GM12878 (cell line): ENCODE results near the gene CLINT1. TPM values are rescaled to one million over a fixed set of nuclear protein-coding genes. Genes with fewer than 3 reads are reported as not detected.

ENCODE experiments used
- BRCA1 ChIP-seq: IDR thresholded peaks from 2 replicates; pipeline ENCODE4 v1.6.1; 2011; ENCODE audit warnings: low read depth, low read length, improper control_type of control experiment
- DPF2 ChIP-seq: fragments of 450-650 bp; IDR thresholded peaks from 2 replicates; pipeline ENCODE4 v1.6.1; 2017; ENCODE audit warnings: mild to moderate bottlenecking
- FOXM1 ChIP-seq: IDR thresholded peaks from 2 replicates; pipeline ENCODE4 v1.6.1; 2012; ENCODE audit warnings: low read depth, mild to moderate bottlenecking, inconsistent platforms, low read length, moderate library complexity
- IRF4 ChIP-seq: IDR thresholded peaks from 2 replicates; pipeline ENCODE4 v1.6.1; 2011; ENCODE audit warnings: low read depth, low read length
- JUNB ChIP-seq: IDR thresholded peaks from 2 replicates; pipeline ENCODE4 v1.6.1; 2016; ENCODE audit warnings: antibody characterized with exemption, mild to moderate bottlenecking
- KDM1A ChIP-seq: fragments of 200-600 bp; sonication (generic); IDR thresholded peaks from 2 replicates; pipeline ENCODE4 v1.6.1; 2016; ENCODE audit warnings: borderline replicate concordance
- MTA2 ChIP-seq: fragments of 450-650 bp; IDR thresholded peaks from 2 replicates; pipeline ENCODE4 v1.6.1; 2016; ENCODE audit warnings: low read depth, mild to moderate bottlenecking, moderate library complexity
- NR2C2 ChIP-seq: IDR thresholded peaks from 2 replicates; pipeline ENCODE4 v1.6.1; 2011; ENCODE audit warnings: borderline replicate concordance, low read depth; ENCODE audit not compliant: control insufficient read depth, insufficient read length
- POLR2AphosphoS5 ChIP-seq: IDR thresholded peaks from 2 replicates; pipeline ENCODE4 v1.6.1; 2011; ENCODE audit warnings: mild to moderate bottlenecking, low read length, inconsistent platforms
- RAD21 ChIP-seq: IDR thresholded peaks from 2 replicates; pipeline ENCODE4 v1.6.1; 2011; ENCODE audit warnings: mild to moderate bottlenecking, low read depth, low read length, moderate library complexity; ENCODE audit not compliant: insufficient read depth
- RAD51 ChIP-seq: fragments of 450-650 bp; IDR thresholded peaks from 2 replicates; pipeline ENCODE4 v1.6.1; 2016; ENCODE audit warnings: moderate library complexity, mild to moderate bottlenecking, inconsistent platforms
- SMAD1 ChIP-seq: fragments of 450-650 bp; IDR thresholded peaks from 2 replicates; pipeline ENCODE4 v1.6.1; 2018; ENCODE audit warnings: mild to moderate bottlenecking, low read depth; ENCODE audit not compliant: partially characterized antibody
- SMC3 ChIP-seq: IDR thresholded peaks from 2 replicates; pipeline ENCODE4 v1.6.1; 2011; ENCODE audit warnings: low read length, improper control_type of control experiment, borderline replicate concordance
- SREBF2 ChIP-seq: IDR thresholded peaks from 2 replicates; pipeline ENCODE4 v1.6.1; 2012; ENCODE audit warnings: mild to moderate bottlenecking, low read length
- TCF12 ChIP-seq: IDR thresholded peaks from 2 replicates; pipeline ENCODE4 v1.6.1; 2011; ENCODE audit warnings: low read depth, mild to moderate bottlenecking, low read length
- ZNF274 ChIP-seq: IDR thresholded peaks from one replicate; pipeline ENCODE4 v1.8.0; 2011; ENCODE audit not compliant: insufficient read length, insufficient read depth
- polyA plus RNA-seq, 11 experiments: library from polyadenylated mRNA; depleted of rRNA in 4 of 11; unstranded in 6 of 11; stranded (reverse) in 5 of 11; fragments of >200 nt; fragmentation: Nextera tagmentation in 4 of 11; fragmentation: Illumina TruSeq in 1 of 11; extraction: Ambion mirVana in 4 of 11; extraction: Trizol in 1 of 11; gene quantifications; 1 replicate in 1 of 11; 2 replicates in 10 of 11; pipeline versions ENCODE4 v1.2.1 to v1.2.3, GENCODE V29; 2011 to 2016; ENCODE audit warnings: inconsistent platforms in 2 of 11, missing spikeins in 2 of 11, low read depth in 1 of 11
- total RNA-seq, 4 experiments: library from RNA; depleted of rRNA in 3 of 4; stranded (reverse); fragments of >200 nt in 3 of 4; fragmentation: Illumina TruSeq in 1 of 4; extraction: Trizol in 1 of 4; gene quantifications; 2 replicates each; pipeline versions ENCODE4 v1.2.1 to v1.2.3, GENCODE V29; 2013 to 2021
- TF ChIP-seq, protein P1 (sequence below): fragments of 150-350 bp; IDR thresholded peaks from 2 replicates; pipeline ENCODE4 v1.6.1; 2016; ENCODE audit warnings: low read depth, low read length
- TF ChIP-seq, protein P2 (sequence below): IDR thresholded peaks from 2 replicates; pipeline ENCODE4 v1.6.1; 2011; ENCODE audit warnings: low read depth, low read length, improper control_type of control experiment, borderline replicate concordance
- TF ChIP-seq, protein P3 (sequence below): fragments of 450-650 bp; IDR thresholded peaks from 2 replicates; pipeline ENCODE4 v1.6.1; 2016; ENCODE audit warnings: mild to moderate bottlenecking
- TF ChIP-seq, protein P4 (sequence below): IDR thresholded peaks from 2 replicates; pipeline ENCODE4 v1.6.1; 2012; ENCODE audit warnings: improper control_type of control experiment, low read depth, low read length; ENCODE audit not compliant: insufficient replicate concordance

CLINT1 gene
- total and polyA plus RNA-seq, 10 of the 15 experiments (the other 5 are each of a cell fraction or from before 2014, with no cell fraction given), result 30.0 to 136 (median 105) TPM

DNA sequence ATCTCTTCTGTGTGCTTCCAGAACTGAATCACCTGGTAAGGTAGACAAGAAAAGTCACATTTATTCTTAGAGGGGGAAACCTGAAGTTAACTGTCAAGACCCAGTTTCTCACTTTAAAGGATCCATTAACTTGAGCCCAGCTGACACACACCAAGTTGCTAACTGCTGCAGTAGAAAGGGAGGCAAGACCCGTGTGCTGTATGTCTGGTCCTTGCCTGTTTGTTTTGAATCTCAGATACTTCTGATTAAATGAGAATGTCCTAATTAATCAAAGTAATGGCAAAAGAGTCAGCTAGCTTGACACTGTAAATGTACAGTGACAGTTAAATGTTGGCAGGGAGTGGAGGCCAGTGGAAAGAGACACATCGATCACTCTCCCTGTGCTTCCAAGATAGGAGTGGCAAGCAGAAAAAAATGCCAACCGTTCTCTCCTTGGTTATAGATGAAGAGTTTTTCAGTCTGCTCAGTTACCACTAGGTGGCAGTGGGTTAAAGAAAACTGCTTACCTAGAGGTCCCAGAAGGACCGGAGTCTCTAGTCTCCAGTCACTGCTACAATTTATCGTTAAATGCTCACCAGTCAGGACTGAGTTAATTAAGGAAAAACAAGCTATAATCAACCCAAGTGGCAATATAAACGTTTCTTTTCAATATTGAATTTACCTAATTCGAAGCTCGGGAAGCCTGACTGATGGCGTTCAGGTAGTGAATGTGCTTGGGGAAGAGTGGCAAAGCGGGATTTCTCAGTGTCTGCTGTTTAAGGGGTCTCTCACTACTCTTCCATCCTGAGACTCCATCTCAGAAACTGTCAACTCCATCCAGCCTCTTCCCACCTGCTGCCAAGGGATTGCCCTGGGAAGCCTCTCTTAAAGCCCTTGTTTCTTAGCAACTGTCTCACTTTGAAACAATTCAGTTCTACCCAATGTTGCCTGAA, 97.0 kb downstream of the CLINT1 start (continued):
- TF ChIP-seq, protein P1, sequence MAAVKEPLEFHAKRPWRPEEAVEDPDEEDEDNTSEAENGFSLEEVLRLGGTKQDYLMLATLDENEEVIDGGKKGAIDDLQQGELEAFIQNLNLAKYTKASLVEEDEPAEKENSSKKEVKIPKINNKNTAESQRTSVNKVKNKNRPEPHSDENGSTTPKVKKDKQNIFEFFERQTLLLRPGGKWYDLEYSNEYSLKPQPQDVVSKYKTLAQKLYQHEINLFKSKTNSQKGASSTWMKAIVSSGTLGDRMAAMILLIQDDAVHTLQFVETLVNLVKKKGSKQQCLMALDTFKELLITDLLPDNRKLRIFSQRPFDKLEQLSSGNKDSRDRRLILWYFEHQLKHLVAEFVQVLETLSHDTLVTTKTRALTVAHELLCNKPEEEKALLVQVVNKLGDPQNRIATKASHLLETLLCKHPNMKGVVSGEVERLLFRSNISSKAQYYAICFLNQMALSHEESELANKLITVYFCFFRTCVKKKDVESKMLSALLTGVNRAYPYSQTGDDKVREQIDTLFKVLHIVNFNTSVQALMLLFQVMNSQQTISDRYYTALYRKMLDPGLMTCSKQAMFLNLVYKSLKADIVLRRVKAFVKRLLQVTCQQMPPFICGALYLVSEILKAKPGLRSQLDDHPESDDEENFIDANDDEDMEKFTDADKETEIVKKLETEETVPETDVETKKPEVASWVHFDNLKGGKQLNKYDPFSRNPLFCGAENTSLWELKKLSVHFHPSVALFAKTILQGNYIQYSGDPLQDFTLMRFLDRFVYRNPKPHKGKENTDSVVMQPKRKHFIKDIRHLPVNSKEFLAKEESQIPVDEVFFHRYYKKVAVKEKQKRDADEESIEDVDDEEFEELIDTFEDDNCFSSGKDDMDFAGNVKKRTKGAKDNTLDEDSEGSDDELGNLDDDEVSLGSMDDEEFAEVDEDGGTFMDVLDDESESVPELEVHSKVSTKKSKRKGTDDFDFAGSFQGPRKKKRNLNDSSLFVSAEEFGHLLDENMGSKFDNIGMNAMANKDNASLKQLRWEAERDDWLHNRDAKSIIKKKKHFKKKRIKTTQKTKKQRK, result no peak
- 0 out of 2 replicates have a peak, but pooled peaks have one; percentile 16 for TF ChIP-seq IRF4
- TF ChIP-seq FOXM1, result no peak
- TF ChIP-seq TCF12, result no peak
- TF ChIP-seq BRCA1, result no peak
- no peak for TF ChIP-seq SREBF2
- no peak for TF ChIP-seq DPF2
- no peak for TF ChIP-seq JUNB
- no peak for TF ChIP-seq ZNF274
- no peak for TF ChIP-seq MTA2
- TF ChIP-seq, protein P2, sequence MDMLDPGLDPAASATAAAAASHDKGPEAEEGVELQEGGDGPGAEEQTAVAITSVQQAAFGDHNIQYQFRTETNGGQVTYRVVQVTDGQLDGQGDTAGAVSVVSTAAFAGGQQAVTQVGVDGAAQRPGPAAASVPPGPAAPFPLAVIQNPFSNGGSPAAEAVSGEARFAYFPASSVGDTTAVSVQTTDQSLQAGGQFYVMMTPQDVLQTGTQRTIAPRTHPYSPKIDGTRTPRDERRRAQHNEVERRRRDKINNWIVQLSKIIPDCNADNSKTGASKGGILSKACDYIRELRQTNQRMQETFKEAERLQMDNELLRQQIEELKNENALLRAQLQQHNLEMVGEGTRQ, result no peak
- no peak for TF ChIP-seq NR2C2
- TF ChIP-seq, protein P3, sequence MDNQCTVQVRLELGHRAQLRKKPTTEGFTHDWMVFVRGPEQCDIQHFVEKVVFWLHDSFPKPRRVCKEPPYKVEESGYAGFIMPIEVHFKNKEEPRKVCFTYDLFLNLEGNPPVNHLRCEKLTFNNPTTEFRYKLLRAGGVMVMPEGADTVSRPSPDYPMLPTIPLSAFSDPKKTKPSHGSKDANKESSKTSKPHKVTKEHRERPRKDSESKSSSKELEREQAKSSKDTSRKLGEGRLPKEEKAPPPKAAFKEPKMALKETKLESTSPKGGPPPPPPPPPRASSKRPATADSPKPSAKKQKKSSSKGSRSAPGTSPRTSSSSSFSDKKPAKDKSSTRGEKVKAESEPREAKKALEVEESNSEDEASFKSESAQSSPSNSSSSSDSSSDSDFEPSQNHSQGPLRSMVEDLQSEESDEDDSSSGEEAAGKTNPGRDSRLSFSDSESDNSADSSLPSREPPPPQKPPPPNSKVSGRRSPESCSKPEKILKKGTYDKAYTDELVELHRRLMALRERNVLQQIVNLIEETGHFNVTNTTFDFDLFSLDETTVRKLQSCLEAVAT, result no peak
- TF ChIP-seq RAD21, result peak; percentile 73
- no peak for TF ChIP-seq RAD51
- TF ChIP-seq, protein P4, sequence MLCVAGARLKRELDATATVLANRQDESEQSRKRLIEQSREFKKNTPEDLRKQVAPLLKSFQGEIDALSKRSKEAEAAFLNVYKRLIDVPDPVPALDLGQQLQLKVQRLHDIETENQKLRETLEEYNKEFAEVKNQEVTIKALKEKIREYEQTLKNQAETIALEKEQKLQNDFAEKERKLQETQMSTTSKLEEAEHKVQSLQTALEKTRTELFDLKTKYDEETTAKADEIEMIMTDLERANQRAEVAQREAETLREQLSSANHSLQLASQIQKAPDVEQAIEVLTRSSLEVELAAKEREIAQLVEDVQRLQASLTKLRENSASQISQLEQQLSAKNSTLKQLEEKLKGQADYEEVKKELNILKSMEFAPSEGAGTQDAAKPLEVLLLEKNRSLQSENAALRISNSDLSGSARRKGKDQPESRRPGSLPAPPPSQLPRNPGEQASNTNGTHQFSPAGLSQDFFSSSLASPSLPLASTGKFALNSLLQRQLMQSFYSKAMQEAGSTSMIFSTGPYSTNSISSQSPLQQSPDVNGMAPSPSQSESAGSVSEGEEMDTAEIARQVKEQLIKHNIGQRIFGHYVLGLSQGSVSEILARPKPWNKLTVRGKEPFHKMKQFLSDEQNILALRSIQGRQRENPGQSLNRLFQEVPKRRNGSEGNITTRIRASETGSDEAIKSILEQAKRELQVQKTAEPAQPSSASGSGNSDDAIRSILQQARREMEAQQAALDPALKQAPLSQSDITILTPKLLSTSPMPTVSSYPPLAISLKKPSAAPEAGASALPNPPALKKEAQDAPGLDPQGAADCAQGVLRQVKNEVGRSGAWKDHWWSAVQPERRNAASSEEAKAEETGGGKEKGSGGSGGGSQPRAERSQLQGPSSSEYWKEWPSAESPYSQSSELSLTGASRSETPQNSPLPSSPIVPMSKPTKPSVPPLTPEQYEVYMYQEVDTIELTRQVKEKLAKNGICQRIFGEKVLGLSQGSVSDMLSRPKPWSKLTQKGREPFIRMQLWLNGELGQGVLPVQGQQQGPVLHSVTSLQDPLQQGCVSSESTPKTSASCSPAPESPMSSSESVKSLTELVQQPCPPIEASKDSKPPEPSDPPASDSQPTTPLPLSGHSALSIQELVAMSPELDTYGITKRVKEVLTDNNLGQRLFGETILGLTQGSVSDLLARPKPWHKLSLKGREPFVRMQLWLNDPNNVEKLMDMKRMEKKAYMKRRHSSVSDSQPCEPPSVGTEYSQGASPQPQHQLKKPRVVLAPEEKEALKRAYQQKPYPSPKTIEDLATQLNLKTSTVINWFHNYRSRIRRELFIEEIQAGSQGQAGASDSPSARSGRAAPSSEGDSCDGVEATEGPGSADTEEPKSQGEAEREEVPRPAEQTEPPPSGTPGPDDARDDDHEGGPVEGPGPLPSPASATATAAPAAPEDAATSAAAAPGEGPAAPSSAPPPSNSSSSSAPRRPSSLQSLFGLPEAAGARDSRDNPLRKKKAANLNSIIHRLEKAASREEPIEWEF, result no peak
- no peak for TF ChIP-seq KDM1A
- no peak for TF ChIP-seq POLR2AphosphoS5
- TF ChIP-seq SMAD1, result no peak
- TF ChIP-seq SMC3, result peak; percentile 59; the same call in 1 of the 2 replicates
